Keratinocyte (primary cell): ENCODE measurements around the gene RTEL1. TPM values are rescaled to one million over a fixed set of nuclear protein-coding genes. Genes with fewer than 3 reads are reported as not detected.

ENCODE experiments used
- DNase-seq: peaks from one replicate; pipeline ENCODE4 v3.0.0-alpha.2; 2011; ENCODE audit warnings: low read depth, missing footprints, low spot score
- FAIRE-seq: peaks from 2 replicates; lab custom pipeline; 2011; peaks lifted over from hg19 to GRCh38; lab: Jason Lieb, UNC
- H2AFZ ChIP-seq: 2 replicates; pipeline ENCODE4 v1.6.0; 2012; ENCODE audit warnings: low read length, control low read depth, inconsistent platforms; ENCODE audit not compliant: control insufficient read depth
- H3K27ac ChIP-seq: 2 replicates; pipeline ENCODE4 v1.5.1; 2011; ENCODE audit warnings: low read length; ENCODE audit not compliant: control insufficient read depth, insufficient read depth
- H3K27me3 ChIP-seq: 3 replicates; pipeline ENCODE4 v1.6.0; 2011; ENCODE audit warnings: low read length; ENCODE audit not compliant: control insufficient read depth, insufficient read depth; ENCODE audit errors: extremely low read depth
- H3K36me3 ChIP-seq, 2 experiments: 2 replicates in 1 of 2; 3 replicates in 1 of 2; pipeline ENCODE4 v1.5.1; 2011; ENCODE audit warnings: low read length in 2 of 2, mild to moderate bottlenecking in 1 of 2; ENCODE audit not compliant: control insufficient read depth in 2 of 2, insufficient read depth in 2 of 2; ENCODE audit errors: extremely low read depth in 1 of 2
- H3K4me1 ChIP-seq: 3 replicates; pipeline ENCODE4 v1.5.1; 2011; ENCODE audit warnings: low read length; ENCODE audit not compliant: control insufficient read depth, insufficient read depth; ENCODE audit errors: extremely low read depth
- H3K4me2 ChIP-seq: 3 replicates; pipeline ENCODE4 v1.6.0; 2011; ENCODE audit warnings: low read depth, low read length; ENCODE audit not compliant: control insufficient read depth, insufficient read depth; ENCODE audit errors: extremely low read depth
- H3K4me3 ChIP-seq, 3 experiments: fragments of 200-600 bp in 1 of 3; sonication (generic) in 1 of 3; 2 replicates in 2 of 3; 3 replicates in 1 of 3; pipeline ENCODE4 v1.5.1; 2011 to 2016; ENCODE audit warnings: low read length in 3 of 3, mild to moderate bottlenecking in 3 of 3, control low read depth in 2 of 3, inconsistent platforms in 1 of 3, low read depth in 1 of 3, mixed read lengths in 1 of 3, mixed run types in 1 of 3, moderate library complexity in 1 of 3; ENCODE audit not compliant: control insufficient read depth in 2 of 3, insufficient read depth in 2 of 3; ENCODE audit errors: extremely low read depth in 1 of 3
- H3K79me2 ChIP-seq: 2 replicates; pipeline ENCODE4 v1.6.0; 2012; ENCODE audit warnings: low read length; ENCODE audit not compliant: control insufficient read depth, insufficient read depth
- H3K9ac ChIP-seq: 3 replicates; pipeline ENCODE4 v1.6.0; 2011; ENCODE audit warnings: low read length; ENCODE audit not compliant: control insufficient read depth, insufficient read depth; ENCODE audit errors: extremely low read depth
- H3K9me1 ChIP-seq: 3 replicates; pipeline ENCODE4 v1.6.0; 2011; ENCODE audit warnings: low read length; ENCODE audit not compliant: control insufficient read depth, insufficient read depth; ENCODE audit errors: extremely low read depth
- H3K9me3 ChIP-seq: 2 replicates; pipeline ENCODE4 v1.5.1; 2012; ENCODE audit warnings: low read depth, low read length; ENCODE audit not compliant: control insufficient read depth
- H4K20me1 ChIP-seq: 3 replicates; pipeline ENCODE4 v1.6.0; 2011; ENCODE audit warnings: low read length; ENCODE audit not compliant: control insufficient read depth, insufficient read depth; ENCODE audit errors: extremely low read depth
- CTCF ChIP-seq, 3 experiments: IDR thresholded peaks in 1 of 3; conservative IDR thresholded peaks in 1 of 3; optimal IDR thresholded peaks in 1 of 3; 2 replicates in 2 of 3; 3 replicates in 1 of 3; pipeline versions ENCODE3 to v1.5.1; 2011; ENCODE audit warnings: low read length in 3 of 3, mild to moderate bottlenecking in 3 of 3, moderate library complexity in 2 of 3, control low read depth in 1 of 3, inconsistent platforms in 1 of 3; ENCODE audit not compliant: insufficient read depth in 2 of 3; ENCODE audit errors: extremely low read depth in 1 of 3
- EZH2 ChIP-seq: IDR thresholded peaks from one replicate; pipeline ENCODE4 v1.6.1; 2012; ENCODE audit warnings: inconsistent platforms, mild to moderate bottlenecking, low read length, moderate library complexity
- dilution Hi-C: fragments of 300-500 bp; cut with MboI; formaldehyde crosslinking; loops from one replicate; pipeline ENCODE4 v1.7.0; 2020; ENCODE audit warnings: low sequenced_read_pairs; ENCODE audit not compliant: extremely low pct_ligation_motif_present
- polyA plus RNA-seq, 5 experiments: library from polyadenylated mRNA; depleted of rRNA in 3 of 5; stranded (reverse) in 3 of 5; stranded (forward) in 1 of 5; unstranded in 1 of 5; fragments of >200 nt; gene quantifications; 1 replicate in 1 of 5; 2 replicates in 3 of 5; 3 replicates in 1 of 5; pipeline versions ENCODE4 v1.2.1 to v1.2.3, GENCODE V29; 2011 to 2012; ENCODE audit warnings: missing spikeins in 2 of 5, low read depth in 1 of 5, low replicate concordance in 1 of 5

RTEL1 gene
- polyA plus RNA-seq, 1 donor (not counting 4 experiments of a cell fraction or from before 2014, with no cell fraction given): 12.4 TPM

- peaks cover 4% of the 10 kb centered on the region for H3K4me1 ChIP-seq
- no peaks in the 10 kb centered on the region for H3K27me3 ChIP-seq
- no peak overlapping the region for H3K27ac ChIP-seq
- H3K4me2 ChIP-seq: no peak overlapping the region
- TF ChIP-seq CTCF (optimal IDR thresholded peaks at IDR 0.05 in 1 of 3, IDR thresholded peaks at IDR 0.05 in 1 of 3, conservative IDR thresholded peaks at IDR 0.05 in 1 of 3; ENCODE audit: extremely low read depth in 1 of 3, insufficient read depth in 2 of 3, low read length in 3 of 3) (no peak), EZH2 (no peak)
- dilution Hi-C loops: no loop called here
- H3K9ac ChIP-seq: no peak overlapping the region
- no peak overlapping the region for H2AFZ ChIP-seq
- H3K4me3 ChIP-seq: no peak overlapping the region
- FAIRE-seq (no peak), DNase-seq (no peak)
- H4K20me1 ChIP-seq: no peaks in the 10 kb centered on the region
- peaks cover 17 to 32% of the 10 kb centered on the region in 2 experiments for H3K36me3 ChIP-seq
- H3K9me3 ChIP-seq: no peaks in the 10 kb centered on the region
- peaks cover 2% of the 10 kb centered on the region for H3K9me1 ChIP-seq
- H3K79me2 ChIP-seq: peaks cover 26% of the 10 kb centered on the region
Measured at GRCh38 chr20:63731410-63731809, 73.3 kb downstream of the RTEL1 start.

- H3K36me3 ChIP-seq: peaks cover 20 to 27% of the 10 kb centered on the region in 2 experiments
- no peaks in the 10 kb centered on the region for H4K20me1 ChIP-seq
- H3K4me3 ChIP-seq: no peak overlapping the region
- no peaks in the 10 kb centered on the region for H3K9me3 ChIP-seq
- H3K9me1 ChIP-seq: no peaks in the 10 kb centered on the region
- no peak overlapping the region for H3K9ac ChIP-seq
- H3K27ac ChIP-seq: no peak overlapping the region
- DNase-seq (no peak), FAIRE-seq (no peak)
- peaks cover 21% of the 10 kb centered on the region for H3K79me2 ChIP-seq
- dilution Hi-C loops: no loop called here
- H3K27me3 ChIP-seq: no peaks in the 10 kb centered on the region
- H2AFZ ChIP-seq: no peak overlapping the region
- H3K4me2 ChIP-seq: no peak overlapping the region
- TF ChIP-seq EZH2: no peak
- no peak for TF ChIP-seq CTCF (optimal IDR thresholded peaks at IDR 0.05 in 1 of 3, IDR thresholded peaks at IDR 0.05 in 1 of 3, conservative IDR thresholded peaks at IDR 0.05 in 1 of 3; ENCODE audit: extremely low read depth in 1 of 3, insufficient read depth in 2 of 3, low read length in 3 of 3)
- H3K4me1 ChIP-seq: peaks cover 12% of the 10 kb centered on the region
Measured at GRCh38 chr20:63732118-63733095, 74.3 kb downstream of the RTEL1 start.
